Suprapubic skin (tissue), 4 donors: ENCODE measurements around the gene COL9A3. TPM values are rescaled to one million over a fixed set of nuclear protein-coding genes. Genes with fewer than 3 reads are reported as not detected.
"Not testable (repeated sequence)": the region's sequence is repeated elsewhere in the genome, so short reads cannot be mapped to it uniquely, and the experiment has no call there.

Experiments
- DNase-seq, 2 donors: peaks; one replicate each; pipeline ENCODE4 v3.0.0-alpha.2; 2019; ENCODE audit warnings: low spot score in 2 of 2
- H3K27ac ChIP-seq: fragments of 200-600 bp; sonication (generic); one replicate; pipeline ENCODE4 v1.5.1; 2019
- H3K27me3 ChIP-seq: fragments of 200-600 bp; sonication (generic); one replicate; pipeline ENCODE4 v1.5.1; 2019
- H3K36me3 ChIP-seq: fragments of 200-600 bp; sonication (generic); one replicate; pipeline ENCODE4 v1.5.1; 2019
- H3K4me1 ChIP-seq: fragments of 200-600 bp; sonication (generic); one replicate; pipeline ENCODE4 v1.5.1; 2019
- H3K4me3 ChIP-seq: fragments of 200-600 bp; sonication (generic); one replicate; pipeline ENCODE4 v1.5.1; 2019; ENCODE audit warnings: mild to moderate bottlenecking
- H3K9me3 ChIP-seq: fragments of 200-600 bp; sonication (generic); one replicate; pipeline ENCODE4 v1.5.1; 2019
- CTCF ChIP-seq, 2 donors: fragments of 200-600 bp in 1 of 2; fragments of 450-650 bp in 1 of 2; sonication (generic) in 1 of 2; IDR thresholded peaks; one replicate each; pipeline ENCODE4 v1.5.1; 2016 to 2019; ENCODE audit warnings: antibody characterized with exemption in 2 of 2, mild to moderate bottlenecking in 1 of 2, moderate library complexity in 1 of 2
- EP300 ChIP-seq: sonication (generic); formaldehyde crosslinking; IDR thresholded peaks from one replicate; pipeline ENCODE4 v1.6.1; 2017; ENCODE audit warnings: antibody characterized with exemption
- POLR2A ChIP-seq, 2 donors: fragments of 450-650 bp; IDR thresholded peaks; one replicate each; pipeline ENCODE4 v1.6.1; 2017; ENCODE audit warnings: antibody characterized with exemption in 2 of 2, mild to moderate bottlenecking in 2 of 2, moderate library complexity in 2 of 2
- POLR2AphosphoS5 ChIP-seq, 3 donors: sonication (generic); formaldehyde crosslinking; IDR thresholded peaks; one replicate each; pipeline ENCODE4 v1.6.1; 2017; ENCODE audit warnings: antibody characterized with exemption in 3 of 3
- WGBS: methylation state at CpG from one replicate; pipeline ENCODE4 v1.1.5; 2018; 5-methylcytosine and 5-hydroxymethylcytosine counted together
- total RNA-seq, 4 donors: library from RNA; depleted of rRNA; stranded (reverse); fragments of >200 nt; gene quantifications; one replicate each; pipeline ENCODE4 v1.1.0, GENCODE V29; 2016

Gene COL9A3
- total RNA-seq, 4 donors from 2014 or later = 6.1 to 11.3 (median 8.1) TPM

GRCh38 chr20:62852841-62853240 lies 36.0 kb downstream of the COL9A3 start:
- WGBS = 93% methylated on average over 12 of the region's 12 CpGs
- Histone ChIP-seq H3K27ac (no peak overlapping the region), H3K27me3 (no peaks in the 10 kb centered on the region), H3K9me3 (no peaks in the 10 kb centered on the region), H3K36me3 (peaks cover 33% of the 10 kb centered on the region), H3K4me3 (no peak overlapping the region), H3K4me1 (peaks cover 11% of the 10 kb centered on the region)
- no peak for TF ChIP-seq EP300
- no peak for TF ChIP-seq POLR2AphosphoS5 (IDR thresholded peaks at IDR 0.05)
- TF ChIP-seq POLR2A (IDR thresholded peaks at IDR 0.05) = no peak
- no peak for TF ChIP-seq CTCF (IDR thresholded peaks at IDR 0.05)
- DNase-seq = no peak

- not testable (repeated sequence) for H3K9me3 ChIP-seq, DNase-seq, H3K27me3 ChIP-seq, H3K27ac ChIP-seq, H3K4me3 ChIP-seq
- peaks cover 33% of the 10 kb centered on the region for H3K36me3 ChIP-seq
- peaks cover 11% of the 10 kb centered on the region for H3K4me1 ChIP-seq
- 88% methylated on average over 6 of the region's 6 CpGs for WGBS
Measured at GRCh38 chr20:62853304-62853703, 36.5 kb downstream of the COL9A3 start.

- Histone ChIP-seq H3K27me3 (no peaks in the 10 kb centered on the region), H3K9me3 (no peaks in the 10 kb centered on the region), H3K27ac (no peak overlapping the region), H3K4me3 (no peak overlapping the region), H3K36me3 (peaks cover 33% of the 10 kb centered on the region), H3K4me1 (peaks cover 13% of the 10 kb centered on the region)
- no peak for TF ChIP-seq POLR2A (IDR thresholded peaks at IDR 0.05)
- no peak for TF ChIP-seq EP300
- no peak for TF ChIP-seq CTCF (IDR thresholded peaks at IDR 0.05)
- no peak for TF ChIP-seq POLR2AphosphoS5 (IDR thresholded peaks at IDR 0.05)
- DNase-seq = no peak
- 95% methylated on average over 13 of the region's 13 CpGs for WGBS
Measured at GRCh38 chr20:62854121-62854520, 37.3 kb downstream of the COL9A3 start.

- Histone ChIP-seq H3K4me3 (no peak overlapping the region), H3K27ac (no peak overlapping the region), H3K27me3 (no peaks in the 10 kb centered on the region), H3K4me1 (peaks cover 21% of the 10 kb centered on the region), H3K9me3 (no peaks in the 10 kb centered on the region), H3K36me3 (peaks cover 33% of the 10 kb centered on the region)
- TF ChIP-seq CTCF (IDR thresholded peaks at IDR 0.05) (no peak), EP300 (no peak), POLR2A (IDR thresholded peaks at IDR 0.05) (no peak), POLR2AphosphoS5 (IDR thresholded peaks at IDR 0.05) (no peak)
- 95% methylated on average over 5 of the region's 5 CpGs for WGBS
- DNase-seq = no peak
Measured at GRCh38 chr20:62855120-62855519, 38.3 kb downstream of the COL9A3 start.

GRCh38 chr20:62856931-62857619 lies 40.2 kb downstream of the COL9A3 start:
- TF ChIP-seq CTCF (IDR thresholded peaks at IDR 0.05) (no peak), POLR2AphosphoS5 (IDR thresholded peaks at IDR 0.05) (peak in 1 of 3 donors; percentile 13), EP300 (no peak)
- Histone ChIP-seq H3K4me1 (peaks cover 31% of the 10 kb centered on the region), H3K9me3 (no peaks in the 10 kb centered on the region), H3K4me3 (no peak overlapping the region), H3K27me3 (no peaks in the 10 kb centered on the region), H3K36me3 (peaks cover 31% of the 10 kb centered on the region), H3K27ac (peak overlapping the region; percentile 29)
- 75% methylated on average over 24 of the region's 25 CpGs for WGBS
- DNase-seq = no peak
